HEK293 (cell line): ENCODE measurements around the gene ASAP2.
A peak's percentile ranks its signal among the peaks of the same experiment; 100 is the strongest.

Source experiments
- CTCF ChIA-PET: fragments of 350-600 bp; formaldehyde crosslinking; extraction: SDS; loops from one replicate; lab custom pipeline; 2021; ENCODE audit warnings: antibody characterized with exemption; lab: Yijun Ruan, JAX
- POLR2A ChIA-PET: fragments of 300-600 bp; formaldehyde crosslinking; extraction: SDS; loops from one replicate; lab custom pipeline; 2020; ENCODE audit warnings: antibody characterized with exemption, inconsistent platforms; lab: Yijun Ruan, JAX
- H3K27ac ChIP-seq: fragments of 200-500 bp; sonication (Bioruptor generic); 2 replicates; pipeline ENCODE4 v1.5.1; 2014; ENCODE audit warnings: low read depth, low read length, control low read depth, inconsistent platforms; ENCODE audit errors: extremely low read depth
- H3K36me3 ChIP-seq, 2 experiments: fragments of 200-500 bp in 1 of 2; sonication (Bioruptor generic) in 1 of 2; 1 replicate in 1 of 2; 2 replicates in 1 of 2; pipeline ENCODE4 v1.5.1; 2014 to 2017; ENCODE audit warnings: inconsistent platforms in 2 of 2, low read length in 2 of 2; ENCODE audit not compliant: control insufficient read depth in 2 of 2, insufficient read depth in 1 of 2
- H3K4me1 ChIP-seq: fragments of 200-500 bp; sonication (Bioruptor generic); 2 replicates; pipeline ENCODE4 v1.5.1; 2014; ENCODE audit warnings: mild to moderate bottlenecking, low read length, inconsistent platforms; ENCODE audit not compliant: control insufficient read depth, insufficient read depth
- H3K4me3 ChIP-seq: 2 replicates; pipeline ENCODE4 v1.5.1; 2011; ENCODE audit warnings: low read depth, mild to moderate bottlenecking, control low read depth, low read length, moderate library complexity
- H3K9me3 ChIP-seq: fragments of 200-500 bp; sonication (Bioruptor generic); 2 replicates; pipeline ENCODE4 v1.5.1; 2014; ENCODE audit warnings: low read depth, low read length, inconsistent platforms; ENCODE audit not compliant: control insufficient read depth, insufficient read depth
- ATF2 ChIP-seq: fragments of 450-650 bp; formaldehyde crosslinking; IDR thresholded peaks from 2 replicates; pipeline ENCODE4 v1.5.1; 2016; ENCODE audit warnings: missing biosample characterization, missing genetic modification characterization, low read depth
- BCL11A ChIP-seq: fragments of 450-650 bp; formaldehyde crosslinking; IDR thresholded peaks from 2 replicates; pipeline ENCODE4 v1.5.1; 2016; ENCODE audit warnings: low read depth, missing biosample characterization, missing genetic modification characterization
- GLIS1 ChIP-seq: fragments of 450-650 bp; formaldehyde crosslinking; IDR thresholded peaks from 2 replicates; pipeline ENCODE4 v1.5.1; 2016; ENCODE audit warnings: missing biosample characterization, missing genetic modification characterization
- GLIS2 ChIP-seq: fragments of 450-650 bp; formaldehyde crosslinking; IDR thresholded peaks from 2 replicates; pipeline ENCODE4 v1.5.1; 2016; ENCODE audit warnings: missing biosample characterization, missing genetic modification characterization
- IKZF3 ChIP-seq: fragments of 450-650 bp; IDR thresholded peaks from 2 replicates; pipeline ENCODE4 v1.5.0; 2018; ENCODE audit warnings: missing biosample characterization, mild to moderate bottlenecking, missing genetic modification characterization, moderate library complexity
- KLF16 ChIP-seq: fragments of 450-650 bp; formaldehyde crosslinking; IDR thresholded peaks from 2 replicates; pipeline ENCODE4 v1.5.1; 2017; ENCODE audit warnings: missing biosample characterization, missing genetic modification characterization
- KLF9 ChIP-seq: fragments of 450-650 bp; formaldehyde crosslinking; IDR thresholded peaks from 2 replicates; pipeline ENCODE4 v1.5.1; 2016; ENCODE audit warnings: missing biosample characterization, missing genetic modification characterization, low read depth
- MZF1 ChIP-seq: fragments of 450-650 bp; formaldehyde crosslinking; IDR thresholded peaks from 2 replicates; pipeline ENCODE4 v1.5.1; 2017; ENCODE audit warnings: missing biosample characterization, missing genetic modification characterization, borderline replicate concordance
- PBX3 ChIP-seq: sonication (generic); formaldehyde crosslinking; IDR thresholded peaks from 2 replicates; pipeline ENCODE4 v1.8.1; 2022; ENCODE audit warnings: mild to moderate bottlenecking, moderate library complexity, missing genetic modification reagents
- PRDM1 ChIP-seq: fragments of 450-650 bp; formaldehyde crosslinking; IDR thresholded peaks from 2 replicates; pipeline ENCODE4; 2016; ENCODE audit warnings: missing biosample characterization, missing genetic modification characterization
- SETDB1 ChIP-seq: IDR thresholded peaks from one replicate; pipeline ENCODE4 v1.6.1; 2017; ENCODE audit warnings: mild to moderate bottlenecking, low read length, moderate library complexity, mixed read lengths; ENCODE audit not compliant: insufficient read length
- SP7 ChIP-seq: fragments of 450-650 bp; formaldehyde crosslinking; IDR thresholded peaks from 2 replicates; pipeline ENCODE4 v1.5.1; 2016; ENCODE audit warnings: missing biosample characterization, missing genetic modification characterization
- TRIM28 ChIP-seq: IDR thresholded peaks from 2 replicates; pipeline ENCODE4 v1.6.1; 2011; ENCODE audit warnings: low read length, control low read depth, borderline replicate concordance
- ZBTB26 ChIP-seq: fragments of 450-650 bp; formaldehyde crosslinking; optimal IDR thresholded peaks from 2 replicates; pipeline ENCODE3; 2016; ENCODE audit warnings: missing biosample characterization, mild to moderate bottlenecking, missing genetic modification characterization
- ZBTB48 ChIP-seq: fragments of 450-650 bp; formaldehyde crosslinking; IDR thresholded peaks from 2 replicates; pipeline ENCODE4 v1.5.1; 2016; ENCODE audit warnings: missing biosample characterization, missing genetic modification characterization
- ZIC2 ChIP-seq: fragments of 450-650 bp; formaldehyde crosslinking; IDR thresholded peaks from 2 replicates; pipeline ENCODE4 v1.5.1; 2016; ENCODE audit warnings: missing biosample characterization, missing genetic modification characterization
- ZNF214 ChIP-seq: fragments of 450-650 bp; formaldehyde crosslinking; IDR thresholded peaks from 2 replicates; pipeline ENCODE4 v1.5.1; 2017; ENCODE audit warnings: missing biosample characterization, mild to moderate bottlenecking, missing genetic modification characterization, borderline replicate concordance
- ZNF239 ChIP-seq: fragments of 450-650 bp; formaldehyde crosslinking; IDR thresholded peaks from 2 replicates; pipeline ENCODE4 v1.5.1; 2016; ENCODE audit warnings: missing biosample characterization, missing genetic modification characterization
- ZNF324 ChIP-seq: fragments of 450-650 bp; formaldehyde crosslinking; IDR thresholded peaks from 2 replicates; pipeline ENCODE4 v1.5.1; 2016; ENCODE audit warnings: missing biosample characterization, missing genetic modification characterization
- ZNF394 ChIP-seq: fragments of 450-650 bp; formaldehyde crosslinking; IDR thresholded peaks from 2 replicates; pipeline ENCODE4 v1.5.1; 2016; ENCODE audit warnings: missing biosample characterization, missing genetic modification characterization, mild to moderate bottlenecking, moderate library complexity, borderline replicate concordance
- ZNF404 ChIP-seq: fragments of 450-650 bp; formaldehyde crosslinking; IDR thresholded peaks from 2 replicates; pipeline ENCODE4 v1.5.1; 2017; ENCODE audit warnings: missing biosample characterization, missing genetic modification characterization
- ZNF423 ChIP-seq: fragments of 450-650 bp; formaldehyde crosslinking; IDR thresholded peaks from 2 replicates; pipeline ENCODE4 v1.5.1; 2016; ENCODE audit warnings: missing biosample characterization, missing genetic modification characterization
- ZNF510 ChIP-seq: fragments of 450-650 bp; formaldehyde crosslinking; IDR thresholded peaks from 2 replicates; pipeline ENCODE4 v1.5.1; 2018; ENCODE audit warnings: mild to moderate bottlenecking, missing genetic modification characterization, missing biosample characterization; ENCODE audit not compliant: insufficient replicate concordance
- ZNF654 ChIP-seq: fragments of 450-650 bp; formaldehyde crosslinking; IDR thresholded peaks from 2 replicates; pipeline ENCODE4 v1.5.1; 2016; ENCODE audit warnings: low read depth, missing biosample characterization, missing genetic modification characterization
- ZNF707 ChIP-seq: fragments of 450-650 bp; formaldehyde crosslinking; IDR thresholded peaks from 2 replicates; pipeline ENCODE4 v1.5.1; 2016; ENCODE audit warnings: missing biosample characterization, missing genetic modification characterization
- ZNF747 ChIP-seq: fragments of 450-650 bp; formaldehyde crosslinking; IDR thresholded peaks from 2 replicates; pipeline ENCODE4 v1.5.1; 2016; ENCODE audit warnings: missing biosample characterization, missing genetic modification characterization
- ZSCAN16 ChIP-seq: fragments of 450-650 bp; formaldehyde crosslinking; IDR thresholded peaks from 2 replicates; pipeline ENCODE4 v1.5.1; 2016; ENCODE audit warnings: missing biosample characterization, missing genetic modification characterization
- ZSCAN18 ChIP-seq: fragments of 450-650 bp; formaldehyde crosslinking; IDR thresholded peaks from 2 replicates; pipeline ENCODE4 v1.5.1; 2016; ENCODE audit warnings: missing biosample characterization, missing genetic modification characterization
- TF ChIP-seq, protein P1 (sequence below): fragments of 450-650 bp; formaldehyde crosslinking; IDR thresholded peaks from 2 replicates; pipeline ENCODE4 v1.5.1; 2016; ENCODE audit warnings: missing biosample characterization, missing genetic modification characterization

ASAP2 gene

GRCh38 chr2:9205963-9206948, at the start of gene ASAP2:
TSS of gene ASAP2 (plus strand) at chr2:9206812. CDS start at chr2:9207105, 293 bp downstream.
- Histone ChIP-seq H3K36me3 (no peaks in the 10 kb centered on the region), H3K9me3 (no peaks in the 10 kb centered on the region), H3K4me3 (peak within 1 kb of the TSS; percentile 93), H3K4me1 (peaks cover 10% of the 10 kb centered on the region), H3K27ac (peak within 1 kb of the TSS; percentile 91)
- ChIA-PET CTCF (interaction anchor here (0.7 to 3.2 kb wide), 11 partner anchors 17 to 353 kb away, joined by 3 to 12 read pairs (median 3); no protein-coding TSS in a partner anchor), POLR2A (interaction anchor here (0.5 to 1.0 kb wide), 3 partner anchors 28 to 410 kb away, joined by 4 to 5 read pairs (median 4); no protein-coding TSS in a partner anchor)
- TF ChIP-seq ZNF394 (tag by site-specific recombination) = no peak
- TF ChIP-seq TRIM28 = no peak
- no peak for TF ChIP-seq ZSCAN18 (tag by site-specific recombination)
- TF ChIP-seq KLF9 (tag by site-specific recombination) = 0 out of 2 replicates have a peak, but pooled peaks have one; percentile 18
- TF ChIP-seq KLF16 (tag by site-specific recombination) = no peak
- TF ChIP-seq ZSCAN16 (tag by site-specific recombination) = no peak
- TF ChIP-seq ZNF747 (tag by site-specific recombination) = no peak
- TF ChIP-seq ZNF654 (tag by site-specific recombination) = no peak
- no peak for TF ChIP-seq SP7 (tag by site-specific recombination)
- TF ChIP-seq MZF1 (tag by site-specific recombination) = no peak
- TF ChIP-seq ZNF324 (tag by site-specific recombination) = no peak
- TF ChIP-seq ZBTB48 = no peak
- no peak for TF ChIP-seq ZNF510 (tag by site-specific recombination)
- no peak for TF ChIP-seq ZNF239
- no peak for TF ChIP-seq ZNF404 (tag by site-specific recombination)
- no peak for TF ChIP-seq GLIS1 (tag by site-specific recombination)
- TF ChIP-seq ZNF707 = no peak
- TF ChIP-seq PRDM1 (tag by site-specific recombination) = no peak
- TF ChIP-seq BCL11A (tag by site-specific recombination) = no peak
- TF ChIP-seq PBX3 (CRISPR knock-in tag) = peak; percentile 8; the same call in 1 of the 2 replicates
- peak; percentile 48 for TF ChIP-seq ZBTB26 (tag by site-specific recombination)
- no peak for TF ChIP-seq IKZF3 (tag by site-specific recombination)
- TF ChIP-seq ZNF214 = no peak
- TF ChIP-seq, protein P1, sequence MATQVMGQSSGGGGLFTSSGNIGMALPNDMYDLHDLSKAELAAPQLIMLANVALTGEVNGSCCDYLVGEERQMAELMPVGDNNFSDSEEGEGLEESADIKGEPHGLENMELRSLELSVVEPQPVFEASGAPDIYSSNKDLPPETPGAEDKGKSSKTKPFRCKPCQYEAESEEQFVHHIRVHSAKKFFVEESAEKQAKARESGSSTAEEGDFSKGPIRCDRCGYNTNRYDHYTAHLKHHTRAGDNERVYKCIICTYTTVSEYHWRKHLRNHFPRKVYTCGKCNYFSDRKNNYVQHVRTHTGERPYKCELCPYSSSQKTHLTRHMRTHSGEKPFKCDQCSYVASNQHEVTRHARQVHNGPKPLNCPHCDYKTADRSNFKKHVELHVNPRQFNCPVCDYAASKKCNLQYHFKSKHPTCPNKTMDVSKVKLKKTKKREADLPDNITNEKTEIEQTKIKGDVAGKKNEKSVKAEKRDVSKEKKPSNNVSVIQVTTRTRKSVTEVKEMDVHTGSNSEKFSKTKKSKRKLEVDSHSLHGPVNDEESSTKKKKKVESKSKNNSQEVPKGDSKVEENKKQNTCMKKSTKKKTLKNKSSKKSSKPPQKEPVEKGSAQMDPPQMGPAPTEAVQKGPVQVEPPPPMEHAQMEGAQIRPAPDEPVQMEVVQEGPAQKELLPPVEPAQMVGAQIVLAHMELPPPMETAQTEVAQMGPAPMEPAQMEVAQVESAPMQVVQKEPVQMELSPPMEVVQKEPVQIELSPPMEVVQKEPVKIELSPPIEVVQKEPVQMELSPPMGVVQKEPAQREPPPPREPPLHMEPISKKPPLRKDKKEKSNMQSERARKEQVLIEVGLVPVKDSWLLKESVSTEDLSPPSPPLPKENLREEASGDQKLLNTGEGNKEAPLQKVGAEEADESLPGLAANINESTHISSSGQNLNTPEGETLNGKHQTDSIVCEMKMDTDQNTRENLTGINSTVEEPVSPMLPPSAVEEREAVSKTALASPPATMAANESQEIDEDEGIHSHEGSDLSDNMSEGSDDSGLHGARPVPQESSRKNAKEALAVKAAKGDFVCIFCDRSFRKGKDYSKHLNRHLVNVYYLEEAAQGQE (tag by site-specific recombination) = no peak
- peak; percentile 61 for TF ChIP-seq ZNF423 (tag by site-specific recombination)
- TF ChIP-seq SETDB1 = no peak
- peak; percentile 48; the same call in 1 of the 2 replicates for TF ChIP-seq GLIS2
- TF ChIP-seq ATF2 = no peak
- peak; percentile 64 for TF ChIP-seq ZIC2 (tag by site-specific recombination)
